Measurements from ENCODE around the gene DPP9. TPM values are rescaled to one million over a fixed set of nuclear protein-coding genes. Genes with fewer than 3 reads are reported as not detected.

Gene DPP9
- polyA plus RNA-seq, 1 of the 3 experiments (the other 2 are of a cell fraction): 17.1 TPM

- WGBS (ENCODE audit: low lambda C conversion rate): 96% methylated on average over 16 of the region's 28 CpGs
- no peaks in the 10 kb centered on the region for H3K27me3 ChIP-seq (ENCODE audit: insufficient read depth)
- peaks cover 17 to 45% of the 10 kb centered on the region in 2 experiments for H3K36me3 ChIP-seq (replicated peaks in 1 of 2; ENCODE audit: control insufficient read depth in 1 of 2, insufficient read depth in 2 of 2, low read length in 1 of 2)
- H3K9me2 ChIP-seq: no peaks in the 10 kb centered on the region
- H3F3A ChIP-seq (replicated peaks; ENCODE audit: insufficient read depth): no peaks in the 10 kb centered on the region
- no peak overlapping the region for H3K4me2 ChIP-seq
- H3K27ac ChIP-seq (ENCODE audit: low read depth in 2 of 2, low read length in 1 of 2): no peak overlapping the region
- no peaks in the 10 kb centered on the region for H3K9me3 ChIP-seq
- POLR2A ChIA-PET: no interaction called here
- no peaks in the 10 kb centered on the region for H4K20me1 ChIP-seq (ENCODE audit: insufficient read depth)
- TF ChIP-seq CHD2 (IDR thresholded peaks at IDR 0.05; ENCODE audit: low read length, partially characterized antibody) (no peak), PBX3 (IDR thresholded peaks at IDR 0.05) (no peak), TEAD4 (IDR thresholded peaks at IDR 0.05; ENCODE audit: borderline replicate concordance, insufficient read depth) (no peak), RXRA (IDR thresholded peaks at IDR 0.05; ENCODE audit: borderline replicate concordance, low read depth) (no peak), GATA2 (CRISPR knock-in tag; IDR thresholded peaks at IDR 0.05) (no peak), MEF2A (IDR thresholded peaks at IDR 0.05; ENCODE audit: borderline replicate concordance, low read depth) (no peak), MXI1 (IDR thresholded peaks at IDR 0.05; ENCODE audit: low read depth, low read length) (no peak), SMC3 (IDR thresholded peaks at IDR 0.05; ENCODE audit: low read depth, low read length) (no peak)
- TF ChIP-seq, protein P1, sequence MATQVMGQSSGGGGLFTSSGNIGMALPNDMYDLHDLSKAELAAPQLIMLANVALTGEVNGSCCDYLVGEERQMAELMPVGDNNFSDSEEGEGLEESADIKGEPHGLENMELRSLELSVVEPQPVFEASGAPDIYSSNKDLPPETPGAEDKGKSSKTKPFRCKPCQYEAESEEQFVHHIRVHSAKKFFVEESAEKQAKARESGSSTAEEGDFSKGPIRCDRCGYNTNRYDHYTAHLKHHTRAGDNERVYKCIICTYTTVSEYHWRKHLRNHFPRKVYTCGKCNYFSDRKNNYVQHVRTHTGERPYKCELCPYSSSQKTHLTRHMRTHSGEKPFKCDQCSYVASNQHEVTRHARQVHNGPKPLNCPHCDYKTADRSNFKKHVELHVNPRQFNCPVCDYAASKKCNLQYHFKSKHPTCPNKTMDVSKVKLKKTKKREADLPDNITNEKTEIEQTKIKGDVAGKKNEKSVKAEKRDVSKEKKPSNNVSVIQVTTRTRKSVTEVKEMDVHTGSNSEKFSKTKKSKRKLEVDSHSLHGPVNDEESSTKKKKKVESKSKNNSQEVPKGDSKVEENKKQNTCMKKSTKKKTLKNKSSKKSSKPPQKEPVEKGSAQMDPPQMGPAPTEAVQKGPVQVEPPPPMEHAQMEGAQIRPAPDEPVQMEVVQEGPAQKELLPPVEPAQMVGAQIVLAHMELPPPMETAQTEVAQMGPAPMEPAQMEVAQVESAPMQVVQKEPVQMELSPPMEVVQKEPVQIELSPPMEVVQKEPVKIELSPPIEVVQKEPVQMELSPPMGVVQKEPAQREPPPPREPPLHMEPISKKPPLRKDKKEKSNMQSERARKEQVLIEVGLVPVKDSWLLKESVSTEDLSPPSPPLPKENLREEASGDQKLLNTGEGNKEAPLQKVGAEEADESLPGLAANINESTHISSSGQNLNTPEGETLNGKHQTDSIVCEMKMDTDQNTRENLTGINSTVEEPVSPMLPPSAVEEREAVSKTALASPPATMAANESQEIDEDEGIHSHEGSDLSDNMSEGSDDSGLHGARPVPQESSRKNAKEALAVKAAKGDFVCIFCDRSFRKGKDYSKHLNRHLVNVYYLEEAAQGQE (IDR thresholded peaks at IDR 0.05; ENCODE audit: low read depth, low read length): no peak
- TF ChIP-seq, protein P2, sequence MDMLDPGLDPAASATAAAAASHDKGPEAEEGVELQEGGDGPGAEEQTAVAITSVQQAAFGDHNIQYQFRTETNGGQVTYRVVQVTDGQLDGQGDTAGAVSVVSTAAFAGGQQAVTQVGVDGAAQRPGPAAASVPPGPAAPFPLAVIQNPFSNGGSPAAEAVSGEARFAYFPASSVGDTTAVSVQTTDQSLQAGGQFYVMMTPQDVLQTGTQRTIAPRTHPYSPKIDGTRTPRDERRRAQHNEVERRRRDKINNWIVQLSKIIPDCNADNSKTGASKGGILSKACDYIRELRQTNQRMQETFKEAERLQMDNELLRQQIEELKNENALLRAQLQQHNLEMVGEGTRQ (IDR thresholded peaks at IDR 0.05; ENCODE audit: borderline replicate concordance, low read depth, low read length): no peak
- no peaks in the 10 kb centered on the region for H3K4me1 ChIP-seq (ENCODE audit: control insufficient read depth in 1 of 2, insufficient read depth in 2 of 2, low read depth in 1 of 2, low read length in 1 of 2)
- CTCF ChIA-PET: no interaction called here
- no peak overlapping the region for H3K9ac ChIP-seq
- no peaks in the 10 kb centered on the region for H3K79me2 ChIP-seq (ENCODE audit: insufficient read depth)
- DNase-seq: no peak
- no peak overlapping the region for H3K4me3 ChIP-seq (ENCODE audit: low read depth in 2 of 2, low read length in 1 of 2)
- no peak overlapping the region for H2AFZ ChIP-seq (ENCODE audit: low read depth)
Measured at GRCh38 chr19:4684312-4685095, 39.1 kb downstream of the DPP9 start.
